Stimulated activated CD4-positive, alpha-beta T cell treated with anti-CD3 and anti-CD28 coated beads, Interleukin-4, amount 100 ng/mL, for 1 hour (primary cell): ENCODE measurements around the gene ZNF276.
"Not testable (repeated sequence)": the region's sequence is repeated elsewhere in the genome, so short reads cannot be mapped to it uniquely, and the experiment has no call there.

Experiments
- DNase-seq: peaks from one replicate; pipeline ENCODE4 v3.0.0-alpha.2; 2020

Gene ZNF276

DNA sequence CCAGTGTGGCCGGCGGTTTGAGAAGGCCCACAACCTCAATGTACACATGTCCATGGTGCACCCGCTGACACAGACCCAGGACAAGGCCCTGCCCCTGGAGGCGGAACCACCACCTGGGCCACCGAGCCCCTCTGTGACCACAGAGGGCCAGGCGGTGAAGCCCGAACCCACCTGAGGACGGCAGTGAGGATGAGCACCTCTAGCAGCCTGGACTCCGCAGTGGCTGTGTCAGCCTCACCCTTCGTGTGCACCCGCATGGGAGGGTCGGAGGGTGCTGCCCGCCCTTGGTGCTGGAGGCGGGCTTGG, 16.7 kb downstream of the ZNF276 start:
- DNase-seq = no peak

DNA sequence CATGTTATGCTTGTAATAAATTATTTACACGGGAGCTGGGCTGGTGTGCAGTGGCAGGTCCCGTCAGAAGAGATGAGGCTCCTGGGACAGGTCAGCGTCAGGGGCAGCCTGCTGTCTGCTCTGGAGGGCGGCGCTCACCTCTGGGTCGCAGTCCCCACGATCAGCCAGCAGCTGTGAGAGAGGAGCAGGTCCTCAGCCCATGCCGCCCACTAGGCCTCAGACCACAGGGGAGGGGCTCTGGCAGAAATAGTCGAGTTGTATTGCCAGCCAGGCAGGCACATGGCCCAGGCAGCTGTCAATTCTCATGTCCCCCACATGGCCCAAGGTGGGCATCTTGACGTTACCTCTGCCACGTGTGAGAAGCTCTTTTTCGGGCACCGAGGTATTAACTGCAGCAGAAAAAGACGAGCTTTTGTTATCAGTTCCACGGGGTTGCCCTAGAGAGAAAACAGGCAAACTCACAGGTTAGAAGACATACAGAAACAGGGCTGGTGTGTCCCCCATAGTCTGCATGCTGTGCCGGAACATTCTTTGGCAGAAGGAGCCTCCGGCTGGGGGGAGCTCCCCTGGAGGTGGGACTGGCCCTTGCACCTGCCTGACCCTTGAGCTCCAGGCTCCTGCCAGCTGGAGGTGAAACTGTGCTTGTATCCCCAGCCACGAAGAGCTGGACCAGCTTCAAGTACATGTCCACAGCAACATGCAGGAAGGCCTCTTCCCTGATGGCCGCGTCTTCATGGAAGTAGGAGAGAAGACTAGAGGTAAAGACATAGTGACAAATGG, 17.4 kb downstream of the ZNF276 start:
- DNase-seq = no peak

DNA sequence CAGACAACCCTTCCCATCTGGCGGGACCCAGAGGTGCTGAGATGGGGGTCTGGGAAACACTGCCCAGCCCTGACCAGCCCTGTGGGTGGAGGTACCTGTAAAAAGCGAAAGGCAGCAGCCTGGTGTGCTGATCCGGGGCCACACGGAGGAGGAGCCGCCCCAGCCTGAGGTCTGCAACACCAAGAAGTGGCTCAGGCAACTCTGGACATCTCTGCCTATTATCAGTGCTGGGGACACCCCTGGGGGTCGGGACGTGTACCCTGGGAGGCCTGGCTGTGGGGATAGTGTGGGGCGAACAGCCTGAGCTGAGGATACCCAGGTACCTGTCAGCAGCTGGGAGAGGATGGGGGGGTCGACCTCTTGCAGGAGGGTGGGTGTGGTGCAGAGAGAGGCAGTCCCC, 18.0 kb downstream of the ZNF276 start:
- no peak for DNase-seq

DNA sequence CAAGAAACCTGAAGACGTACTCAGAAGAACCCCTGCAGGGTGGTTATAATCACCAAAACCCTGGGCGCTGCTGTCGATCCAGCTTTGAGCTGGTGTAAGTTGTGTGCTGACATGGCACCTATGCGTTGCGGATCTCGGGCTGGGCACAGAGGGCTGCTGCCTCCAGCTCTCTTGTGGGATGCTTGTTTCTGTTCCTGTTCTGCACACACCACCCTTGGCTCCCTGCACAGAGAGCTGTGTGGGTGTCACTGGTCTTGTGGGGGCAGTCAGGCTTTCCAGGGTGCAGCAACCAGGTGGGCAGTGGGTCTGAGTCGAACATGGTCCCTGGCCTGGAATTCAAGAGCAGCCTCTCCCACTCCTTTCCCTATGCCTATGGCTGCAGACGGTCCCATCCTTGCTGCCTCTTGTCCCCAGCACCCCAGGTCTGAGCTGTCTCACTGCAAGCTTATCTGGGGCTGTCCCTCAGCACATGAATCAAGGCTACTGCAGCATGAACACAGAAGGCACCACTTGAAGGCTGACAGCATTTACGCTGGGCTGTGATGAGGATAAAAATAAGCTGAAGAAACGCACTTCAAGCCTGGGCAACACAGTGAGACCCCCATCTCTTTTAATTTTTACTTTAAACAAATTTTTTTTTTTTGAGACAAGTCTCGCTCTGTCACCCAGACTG, 20.1 kb downstream of the ZNF276 start:
- DNase-seq = no peak

DNA sequence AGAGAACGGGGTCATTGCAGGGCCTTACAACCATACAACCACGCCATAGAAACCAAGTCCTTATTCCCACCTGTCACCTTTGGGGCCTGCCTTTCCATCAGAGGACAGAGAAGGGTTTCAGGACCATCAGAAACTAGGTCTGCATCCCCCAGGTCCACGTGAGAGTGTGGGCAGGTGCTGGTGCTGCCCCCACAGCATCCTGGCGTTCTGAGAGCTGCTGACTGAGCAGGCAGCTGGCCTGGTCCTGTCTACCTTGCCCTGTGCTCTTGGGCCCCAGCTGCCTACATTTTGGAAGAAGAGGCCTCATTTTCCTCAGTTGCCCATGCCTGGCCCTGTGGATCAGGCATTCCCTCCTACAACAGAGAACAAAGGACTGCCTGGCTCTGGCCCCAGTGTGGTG, 21.6 kb downstream of the ZNF276 start:
- DNase-seq = no peak

DNA sequence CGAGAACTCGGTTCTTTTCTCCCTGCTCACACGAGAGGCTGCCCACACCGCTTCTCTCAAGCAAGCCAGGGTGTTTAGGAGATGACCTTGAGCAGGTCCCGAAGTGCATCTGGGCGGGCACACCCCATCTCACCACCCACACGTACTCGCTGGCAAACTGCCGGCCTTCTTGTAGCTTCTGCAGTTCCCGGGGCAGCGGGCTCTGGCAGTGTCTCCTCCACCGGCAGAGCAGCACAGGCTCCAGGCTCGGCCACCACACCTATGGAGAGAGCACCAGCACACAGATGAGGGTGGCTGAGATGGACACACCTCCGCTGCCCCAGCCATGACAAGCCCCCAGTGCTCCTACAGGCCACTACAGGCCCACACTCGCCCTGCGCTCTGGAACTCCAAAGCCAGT, 23.5 kb downstream of the ZNF276 start:
- no peak for DNase-seq

DNA sequence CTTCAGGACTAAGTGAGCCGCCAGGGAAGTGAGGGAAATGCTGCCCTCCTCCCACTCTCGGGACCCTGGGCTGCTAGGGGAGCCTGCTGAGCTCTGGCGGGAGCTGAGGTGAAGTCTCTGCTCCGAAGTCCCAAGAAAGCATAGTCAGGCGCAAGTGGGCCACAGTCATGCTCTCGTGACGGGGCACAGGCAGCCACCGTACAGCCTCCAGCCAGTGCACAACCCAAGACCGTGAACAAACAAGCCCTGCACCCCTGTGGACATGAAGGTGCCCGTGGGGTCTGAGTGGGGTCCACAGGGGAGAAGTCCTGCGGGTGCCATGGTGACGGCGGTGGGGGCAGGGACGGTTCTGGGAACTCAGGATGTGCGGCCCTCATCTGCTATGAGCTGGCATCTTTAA, 24.7 kb downstream of the ZNF276 start:
- no peak for DNase-seq

DNA sequence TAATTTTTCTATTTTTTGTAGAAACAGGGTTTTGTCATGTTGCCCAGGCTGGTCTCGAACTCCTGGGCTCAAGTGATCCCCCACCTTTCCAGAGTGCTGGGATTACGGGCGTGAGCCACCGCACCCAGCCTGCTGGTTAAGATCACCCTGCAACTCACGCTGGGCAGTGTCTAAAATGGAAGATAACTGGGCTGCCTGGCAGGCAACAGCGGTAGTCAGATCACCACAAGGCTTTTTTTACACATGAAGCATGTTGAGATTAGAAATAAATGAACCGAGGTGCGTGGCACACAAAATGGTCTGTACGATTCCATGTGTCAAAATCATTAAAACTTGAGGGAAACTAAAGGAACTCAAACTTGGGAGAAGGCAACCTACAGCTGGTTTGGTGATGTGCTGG, 26.7 kb downstream of the ZNF276 start:
- DNase-seq = no peak

DNA sequence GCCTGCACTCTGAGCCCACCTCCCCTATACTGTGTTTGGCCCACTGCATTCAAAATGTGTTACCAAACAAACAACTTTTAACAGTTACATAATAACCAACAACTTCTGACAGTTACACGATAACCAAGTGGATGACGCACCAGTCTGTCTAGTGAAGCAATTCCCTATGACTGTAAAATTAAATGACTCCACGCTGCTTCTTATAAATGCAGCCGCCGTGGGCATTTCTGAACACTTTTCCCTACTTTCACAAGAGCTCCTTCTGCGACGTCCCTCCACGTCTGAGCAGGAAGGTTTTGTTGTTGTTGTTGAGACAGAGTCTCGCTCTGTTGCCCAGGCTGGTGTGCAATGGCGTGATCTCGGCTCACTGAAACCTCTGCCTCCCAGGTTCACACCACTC, 27.6 kb downstream of the ZNF276 start:
- no peak for DNase-seq

DNA sequence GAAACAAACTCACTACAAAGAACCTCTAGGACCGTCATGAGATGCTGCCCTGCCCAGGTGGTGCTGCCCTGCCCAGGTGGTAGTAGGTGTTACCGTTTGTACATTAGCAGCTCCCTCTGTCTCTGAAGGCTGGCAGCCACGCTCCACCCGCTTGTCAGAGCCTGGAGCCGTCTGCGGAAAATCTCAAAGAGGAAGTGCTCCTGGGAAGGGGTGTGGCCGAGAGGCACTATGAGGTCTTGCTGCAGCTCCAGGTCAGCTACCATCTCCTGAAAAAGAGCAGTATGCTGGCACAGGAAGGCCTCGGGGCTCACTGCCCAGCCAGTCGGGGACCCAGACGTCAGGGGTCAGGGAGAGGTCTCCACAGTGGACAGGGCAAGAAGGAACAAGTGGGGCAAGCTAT, 28.3 kb downstream of the ZNF276 start:
- no peak for DNase-seq

DNA sequence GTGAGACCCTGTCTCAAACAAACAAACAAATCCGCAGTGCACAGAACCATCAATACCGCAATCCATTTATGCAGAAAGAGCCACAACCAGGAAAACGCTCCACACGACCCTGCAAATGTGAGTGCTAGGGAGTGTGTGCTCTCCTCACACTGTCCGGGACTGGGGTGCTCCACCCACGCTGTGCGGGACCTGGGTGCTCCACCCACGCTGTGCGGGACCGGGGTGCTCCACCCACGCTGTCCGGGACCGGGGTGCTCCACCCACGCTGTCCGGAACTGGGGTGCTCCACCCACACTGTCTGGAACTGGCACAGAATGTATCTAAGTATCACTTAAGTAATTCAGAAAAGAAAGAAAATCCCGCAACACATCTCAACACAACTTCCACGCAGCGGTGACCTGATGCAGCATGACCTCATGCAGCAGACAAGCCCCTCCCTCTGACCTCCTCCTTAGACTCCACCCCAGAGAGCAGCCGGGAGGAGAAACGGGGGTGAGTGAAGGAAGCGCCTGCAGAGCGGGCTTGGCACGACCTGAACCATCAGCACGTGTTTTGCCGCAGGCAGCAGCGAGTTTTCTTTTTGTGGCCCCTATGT, 38.5 kb downstream of the ZNF276 start:
- no peak for DNase-seq

DNA sequence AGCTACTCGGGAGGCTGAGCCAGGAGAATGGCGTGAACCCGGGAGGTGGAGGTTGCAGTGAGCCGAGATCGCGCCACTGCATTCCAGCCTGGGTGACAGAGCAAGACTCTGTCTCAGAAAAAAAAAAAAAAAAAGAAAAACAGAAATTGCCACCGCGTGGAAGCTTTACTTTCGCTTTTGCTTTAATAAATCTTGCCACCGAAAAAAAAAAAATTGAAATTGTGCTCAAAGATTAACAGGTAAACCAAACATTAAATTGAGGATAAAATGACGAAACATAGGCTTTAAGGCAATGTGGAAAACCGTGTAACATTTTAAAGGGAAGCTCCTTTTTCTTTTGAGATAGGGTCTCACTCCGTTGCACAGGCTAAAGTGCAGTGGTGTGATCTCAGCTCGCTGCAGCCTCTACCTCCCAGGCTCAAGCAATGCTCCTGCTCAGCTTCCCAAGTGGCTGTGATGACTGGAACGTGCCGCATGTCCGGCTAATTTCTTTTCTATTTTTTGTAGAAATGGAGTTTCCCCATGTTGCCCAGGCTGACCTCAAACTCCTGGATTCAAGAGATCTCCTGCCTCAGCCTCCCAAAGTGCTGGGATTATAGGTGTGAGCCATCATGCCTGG, 40.1 kb downstream of the ZNF276 start:
- DNase-seq = no peak

DNA sequence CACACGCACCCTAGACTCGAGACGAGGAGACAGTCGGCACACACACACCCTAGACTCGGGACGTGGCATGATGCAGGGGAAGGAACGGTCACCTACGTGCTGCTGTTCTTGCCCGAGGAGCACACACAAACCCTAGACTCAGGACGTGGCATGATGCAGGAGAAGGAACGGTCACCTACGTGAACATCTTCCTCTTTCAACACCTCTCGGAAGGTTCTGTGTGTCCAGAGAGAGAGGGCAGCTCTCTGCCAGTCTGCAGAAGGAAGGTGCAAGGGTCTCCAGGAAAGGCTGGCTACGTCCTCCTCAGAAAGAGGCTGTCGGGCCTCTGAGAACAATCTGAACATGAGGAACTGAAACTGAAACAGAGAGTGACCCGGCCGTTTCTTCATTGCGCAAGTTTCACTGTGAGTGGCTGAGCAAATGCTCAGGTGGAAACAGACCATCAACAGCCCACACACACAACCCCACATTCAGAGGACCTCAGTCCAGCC, 43.4 kb downstream of the ZNF276 start:
- DNase-seq = peak; percentile 15

DNA sequence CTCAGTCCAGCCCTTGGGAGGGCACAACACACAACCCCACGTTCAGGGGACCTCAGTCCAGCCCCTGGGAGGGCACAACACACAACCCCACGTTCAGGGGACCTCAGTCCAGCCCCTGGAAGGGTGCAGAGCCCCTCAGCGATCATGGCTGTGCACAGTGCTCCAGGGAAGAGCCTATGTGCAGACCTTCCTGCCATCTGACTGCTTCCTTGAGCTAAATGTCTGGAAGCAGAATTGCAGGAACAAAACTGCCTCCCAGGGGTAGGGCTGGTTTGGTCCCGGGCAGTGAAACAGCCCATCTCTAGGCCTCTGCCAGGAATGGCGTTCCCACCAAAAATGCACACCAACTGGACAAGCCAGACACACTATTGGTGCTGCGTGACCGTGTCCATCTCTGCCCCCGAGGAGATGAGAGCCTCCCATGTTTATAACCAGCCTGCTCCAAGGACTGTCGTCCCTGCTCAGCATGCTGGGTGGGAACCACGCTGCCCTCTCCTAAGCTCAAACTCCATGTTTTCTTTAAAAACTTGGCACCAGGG, 44.0 kb downstream of the ZNF276 start:
- no peak for DNase-seq

DNA sequence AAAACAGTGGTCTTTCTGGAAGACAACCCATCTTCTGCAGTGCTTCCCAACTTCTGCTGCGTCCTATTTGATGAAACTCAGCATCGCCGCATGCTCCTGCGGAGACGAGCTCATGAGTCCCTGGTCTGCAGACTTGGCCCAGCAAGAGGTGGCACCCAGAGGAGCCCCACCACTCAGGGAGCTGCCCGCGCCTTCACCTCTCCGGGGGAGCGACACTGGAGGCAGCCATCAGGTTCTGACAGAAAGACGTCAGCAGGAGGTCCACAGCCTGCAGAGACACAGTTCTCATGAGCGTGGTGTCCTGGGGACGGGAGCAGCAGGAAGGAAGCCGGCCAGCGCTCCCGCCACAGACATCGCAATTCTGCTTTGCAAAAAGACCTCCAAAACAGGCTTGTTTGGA, 49.0 kb downstream of the ZNF276 start:
- DNase-seq = no peak

DNA sequence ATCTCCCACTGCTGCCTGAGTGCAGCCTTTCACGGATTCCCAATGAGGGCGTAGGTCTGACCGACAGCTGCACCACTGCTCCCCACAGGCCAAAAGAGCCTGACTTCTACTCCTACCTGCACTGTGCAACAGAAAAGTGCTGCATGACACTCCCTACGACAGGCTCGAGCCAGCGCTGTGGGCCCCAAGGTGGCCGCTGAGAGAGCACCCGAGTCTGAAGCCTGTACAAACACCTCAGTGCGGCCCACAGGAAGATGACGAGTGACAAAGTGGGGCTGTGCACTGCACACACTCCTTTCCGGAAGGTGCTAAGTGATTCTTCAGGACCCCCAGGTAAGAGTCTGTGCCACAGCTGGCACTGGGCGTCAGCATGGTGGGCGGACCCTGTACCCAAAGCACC, 53.9 kb downstream of the ZNF276 start:
- DNase-seq = no peak

DNA sequence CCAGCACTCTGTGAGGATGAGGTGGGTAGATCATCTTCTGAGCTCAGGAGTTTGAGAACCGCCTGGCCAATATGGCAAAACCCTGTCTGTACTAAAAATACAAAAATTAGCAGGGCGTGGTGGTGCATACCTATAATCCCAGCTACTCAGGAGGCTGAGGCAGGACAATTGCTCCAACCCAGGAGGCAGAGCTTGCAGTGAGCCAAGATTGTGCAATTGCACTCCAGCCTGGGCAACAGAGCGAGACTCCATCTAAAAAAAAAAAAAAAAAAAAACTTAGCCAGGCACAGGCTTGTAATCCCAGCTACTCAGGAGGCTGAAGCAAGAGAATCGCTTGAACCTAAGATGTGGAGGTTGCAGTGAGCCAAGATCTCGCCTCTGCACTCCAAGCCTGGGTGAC, 56.9 kb downstream of the ZNF276 start:
- not testable (repeated sequence) for DNase-seq

DNA sequence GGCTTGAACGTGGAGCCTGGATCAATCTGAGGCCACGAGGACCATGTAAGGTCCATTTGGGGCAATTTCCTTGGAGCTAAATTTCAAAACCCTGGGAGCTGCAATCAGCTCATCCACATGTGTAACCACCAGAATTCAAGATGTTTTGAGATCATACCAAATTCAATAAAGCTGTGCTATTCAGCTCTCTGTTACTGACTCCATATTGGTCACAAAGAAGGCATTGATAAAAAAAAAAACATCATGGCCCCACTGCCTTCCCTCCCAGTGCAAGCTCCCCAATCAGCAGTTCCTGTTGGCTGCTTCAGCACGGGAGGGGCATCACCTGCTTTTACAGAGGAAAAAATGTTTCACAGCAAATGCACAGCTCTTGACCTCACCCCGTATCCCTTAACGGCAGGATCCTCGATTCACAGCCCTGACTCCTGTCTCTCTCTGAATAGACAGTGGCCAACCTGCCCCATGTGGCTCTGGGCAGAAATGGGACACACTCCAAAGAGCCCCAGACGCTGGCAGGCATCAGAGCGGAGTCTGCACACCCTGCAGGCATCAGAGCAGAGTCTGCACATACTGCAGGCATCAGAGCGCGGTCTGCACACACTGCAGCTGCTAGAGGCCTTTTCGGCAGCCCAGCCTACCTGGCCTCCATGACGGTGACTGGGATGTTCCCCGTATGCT, 58.0 kb downstream of the ZNF276 start:
- no peak for DNase-seq

DNA sequence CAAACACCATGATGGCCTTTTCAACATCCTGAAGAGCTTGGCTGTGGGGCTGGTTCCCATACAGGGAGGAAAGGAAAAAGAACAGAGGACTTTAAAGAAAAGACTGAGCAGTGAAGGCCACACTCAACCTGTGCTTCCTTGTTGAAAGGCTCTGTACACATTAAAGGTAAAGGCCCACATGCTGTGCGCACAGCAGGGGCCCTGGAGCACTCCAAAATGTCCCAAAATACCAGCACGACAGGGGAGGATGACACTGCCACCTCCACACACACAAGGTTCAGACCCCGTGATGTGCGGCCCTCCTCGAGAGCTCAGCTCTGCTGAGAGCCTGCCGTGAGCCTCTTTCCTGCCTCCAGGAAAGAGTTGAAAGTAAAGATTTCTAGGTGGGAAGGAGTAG, 58.6 kb downstream of the ZNF276 start:
- DNase-seq = no peak

DNA sequence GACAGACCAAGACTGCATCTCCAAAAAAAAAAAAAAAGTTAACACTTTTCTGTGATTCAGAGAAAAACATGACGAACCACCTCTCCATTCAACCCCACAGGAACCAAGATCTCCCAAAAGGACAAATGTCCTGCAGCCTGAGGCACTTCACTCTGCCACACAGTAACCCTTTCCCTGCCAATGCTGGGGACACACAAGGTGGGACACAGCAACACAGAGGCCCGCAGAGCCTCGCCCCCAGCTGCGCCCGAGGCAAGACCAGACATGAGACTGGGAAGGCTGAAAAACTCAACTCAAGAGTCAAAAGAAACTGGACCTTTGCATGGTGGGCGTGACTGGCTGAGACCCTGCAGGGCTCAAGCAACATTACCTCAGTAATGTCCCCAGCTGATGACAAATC, 61.2 kb downstream of the ZNF276 start:
- no peak for DNase-seq

DNA sequence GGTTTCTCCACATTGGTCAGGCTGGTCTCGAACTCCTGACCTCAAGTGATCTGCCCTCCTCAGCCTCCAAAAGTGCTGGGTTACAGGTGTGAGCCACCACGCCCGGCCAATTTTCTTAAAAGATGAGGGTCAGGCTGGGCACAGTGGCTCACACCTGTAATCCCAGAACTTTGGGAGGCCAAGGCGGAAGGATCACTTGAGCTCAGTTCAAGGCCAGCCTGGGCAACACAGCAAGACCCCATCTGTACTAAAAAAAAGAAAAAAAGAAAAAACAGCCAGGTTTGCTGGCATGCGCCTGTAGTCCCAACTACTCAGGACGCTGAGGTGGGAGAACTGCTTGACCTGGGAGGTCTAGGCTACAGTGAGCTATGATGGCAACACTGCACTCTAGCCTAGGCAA, 62.6 kb downstream of the ZNF276 start:
- DNase-seq = not testable (repeated sequence)

DNA sequence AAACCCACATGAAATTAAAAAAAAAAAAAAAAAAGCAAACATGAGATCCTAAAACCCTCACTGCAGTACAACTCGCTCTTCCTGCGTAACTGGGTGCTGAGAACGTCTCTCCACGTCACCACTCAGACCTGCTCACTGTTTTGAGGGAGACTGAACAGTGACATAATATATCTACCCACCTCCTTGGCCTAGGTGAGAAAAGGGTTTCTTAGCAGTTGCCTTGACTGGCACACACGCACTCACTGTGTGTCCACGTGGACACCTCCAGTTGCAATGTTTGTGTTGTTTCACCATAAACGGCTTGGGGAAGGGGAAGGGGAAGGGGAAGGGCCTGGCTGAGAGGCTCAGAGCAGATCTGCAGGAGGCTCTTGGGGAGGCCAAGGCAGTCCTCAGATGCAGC, 63.1 kb downstream of the ZNF276 start:
- no peak for DNase-seq

DNA sequence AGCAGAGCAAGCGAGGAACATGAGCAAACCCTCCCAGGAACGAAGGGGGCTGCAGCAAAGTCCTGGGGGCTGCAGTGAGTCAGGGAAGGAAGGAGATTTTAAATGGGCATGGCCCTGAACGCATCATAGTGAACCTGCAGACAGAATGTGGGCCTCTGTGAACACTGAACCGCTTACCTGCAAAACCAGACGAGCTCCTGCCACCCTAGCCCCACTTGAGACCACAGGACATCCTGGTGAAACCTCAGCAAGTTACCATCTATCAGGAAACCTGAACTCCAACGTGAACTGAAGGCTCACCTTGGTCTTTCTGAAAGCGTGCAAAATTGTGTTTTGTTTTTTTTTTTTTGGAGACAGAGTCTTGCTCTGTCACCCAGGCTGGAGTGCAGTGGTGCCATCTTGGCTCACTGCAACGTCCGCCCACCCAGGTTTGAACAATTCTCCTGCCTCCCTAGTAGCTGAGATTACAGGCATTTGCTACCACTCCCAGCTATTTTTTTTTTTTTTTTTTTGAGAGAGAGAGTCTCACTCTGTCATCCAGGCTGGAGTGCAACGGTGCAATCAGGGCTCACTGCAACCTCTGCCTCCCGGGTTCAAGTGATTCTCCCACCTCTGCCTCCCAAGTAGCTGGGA, 64.3 kb downstream of the ZNF276 start:
- DNase-seq = no peak
